ENCODE results near the gene PKP1.

The PKP1 gene

GRCh38 chr1:201363467-201363866, 80.2 kb downstream of the PKP1 start:
- Histone ChIP-seq H3K36me3 (ENCODE audit: low read length) (no peaks in the 10 kb centered on the region), H3K27ac (ENCODE audit: low read depth, low read length) (no peak overlapping the region), H2AFZ (ENCODE audit: low read depth, low read length, severe bottlenecking) (no peak overlapping the region), H3K9ac (ENCODE audit: low read length) (no peak overlapping the region), H3K9me2 (replicated peaks; ENCODE audit: insufficient read depth, low read length) (no peaks in the 10 kb centered on the region), H3K4me3 (ENCODE audit: insufficient read depth, low read length, poor library complexity, severe bottlenecking) (no peak overlapping the region), H3K27me3 (ENCODE audit: low read length) (no peaks in the 10 kb centered on the region), H3K79me2 (ENCODE audit: insufficient read depth, low read length) (no peaks in the 10 kb centered on the region), H4K20me1 (ENCODE audit: low read depth, low read length) (no peaks in the 10 kb centered on the region), H3F3A (ENCODE audit: insufficient read depth) (no peaks in the 10 kb centered on the region), H3K9me3 (ENCODE audit: insufficient read depth, low read length) (no peaks in the 10 kb centered on the region), H3K4me2 (ENCODE audit: low read depth, low read length, poor library complexity, severe bottlenecking) (no peak overlapping the region)
- TF ChIP-seq CTCF (IDR thresholded peaks at IDR 0.05; ENCODE audit: insufficient read depth, low read length, poor library complexity, severe bottlenecking) (no peak), EZH2phosphoT487 (conservative IDR thresholded peaks at IDR 0.05; ENCODE audit: low read length) (no peak)

GRCh38 chr1:201364808-201365105, 81.5 kb downstream of the PKP1 start:
- Histone ChIP-seq H3K4me2 (ENCODE audit: low read depth, low read length, poor library complexity, severe bottlenecking) (no peak overlapping the region), H4K20me1 (ENCODE audit: low read depth, low read length) (no peaks in the 10 kb centered on the region), H3K9ac (ENCODE audit: low read length) (no peak overlapping the region), H3K27me3 (ENCODE audit: low read length) (no peaks in the 10 kb centered on the region), H3K36me3 (ENCODE audit: low read length) (no peaks in the 10 kb centered on the region), H3K9me3 (ENCODE audit: insufficient read depth, low read length) (no peaks in the 10 kb centered on the region), H3K9me2 (replicated peaks; ENCODE audit: insufficient read depth, low read length) (no peaks in the 10 kb centered on the region), H3K79me2 (ENCODE audit: insufficient read depth, low read length) (no peaks in the 10 kb centered on the region), H3K4me3 (ENCODE audit: insufficient read depth, low read length, poor library complexity, severe bottlenecking) (no peak overlapping the region), H3F3A (ENCODE audit: insufficient read depth) (no peaks in the 10 kb centered on the region), H2AFZ (ENCODE audit: low read depth, low read length, severe bottlenecking) (no peak overlapping the region), H3K27ac (ENCODE audit: low read depth, low read length) (no peak overlapping the region)
- TF ChIP-seq EZH2phosphoT487 (conservative IDR thresholded peaks at IDR 0.05; ENCODE audit: low read length) = no peak

- Histone ChIP-seq H3K4me2 (ENCODE audit: low read depth, low read length, poor library complexity, severe bottlenecking) (no peak overlapping the region), H3K36me3 (ENCODE audit: low read length) (no peaks in the 10 kb centered on the region), H3K4me3 (ENCODE audit: insufficient read depth, low read length, poor library complexity, severe bottlenecking) (no peak overlapping the region), H3K79me2 (ENCODE audit: insufficient read depth, low read length) (no peaks in the 10 kb centered on the region), H3K27ac (ENCODE audit: low read depth, low read length) (no peak overlapping the region), H3K9ac (ENCODE audit: low read length) (no peak overlapping the region), H3K9me2 (replicated peaks; ENCODE audit: insufficient read depth, low read length) (no peaks in the 10 kb centered on the region), H3K27me3 (ENCODE audit: low read length) (no peaks in the 10 kb centered on the region), H3K9me3 (ENCODE audit: insufficient read depth, low read length) (no peaks in the 10 kb centered on the region), H3F3A (ENCODE audit: insufficient read depth) (no peaks in the 10 kb centered on the region), H2AFZ (ENCODE audit: low read depth, low read length, severe bottlenecking) (no peak overlapping the region), H4K20me1 (ENCODE audit: low read depth, low read length) (no peaks in the 10 kb centered on the region)
- TF ChIP-seq EZH2phosphoT487 (conservative IDR thresholded peaks at IDR 0.05; ENCODE audit: low read length) = no peak
- no peak for TF ChIP-seq CTCF (IDR thresholded peaks at IDR 0.05; ENCODE audit: insufficient read depth, low read length, poor library complexity, severe bottlenecking)
Measured at GRCh38 chr1:201365251-201365650, 81.9 kb downstream of the PKP1 start.

GRCh38 chr1:201366696-201367095, 83.4 kb downstream of the PKP1 start:
- no peaks in the 10 kb centered on the region for H3F3A ChIP-seq (ENCODE audit: insufficient read depth)
- no peaks in the 10 kb centered on the region for H3K36me3 ChIP-seq (ENCODE audit: low read length)
- H3K27ac ChIP-seq (ENCODE audit: low read depth, low read length) = no peak overlapping the region
- H2AFZ ChIP-seq (ENCODE audit: low read depth, low read length, severe bottlenecking) = no peak overlapping the region
- no peak overlapping the region for H3K4me3 ChIP-seq (ENCODE audit: insufficient read depth, low read length, poor library complexity, severe bottlenecking)
- TF ChIP-seq CTCF (IDR thresholded peaks at IDR 0.05; ENCODE audit: insufficient read depth, low read length, poor library complexity, severe bottlenecking) (no peak), EZH2phosphoT487 (conservative IDR thresholded peaks at IDR 0.05; ENCODE audit: low read length) (no peak)
- H4K20me1 ChIP-seq (ENCODE audit: low read depth, low read length) = no peaks in the 10 kb centered on the region
- no peaks in the 10 kb centered on the region for H3K79me2 ChIP-seq (ENCODE audit: insufficient read depth, low read length)
- no peak overlapping the region for H3K4me2 ChIP-seq (ENCODE audit: low read depth, low read length, poor library complexity, severe bottlenecking)
- H3K9me2 ChIP-seq (replicated peaks; ENCODE audit: insufficient read depth, low read length) = no peaks in the 10 kb centered on the region
- no peaks in the 10 kb centered on the region for H3K9me3 ChIP-seq (ENCODE audit: insufficient read depth, low read length)
- H3K9ac ChIP-seq (ENCODE audit: low read length) = no peak overlapping the region
- H3K27me3 ChIP-seq (ENCODE audit: low read length) = no peaks in the 10 kb centered on the region
